HepG2 (cell line): ENCODE results near the gene SLC38A3. TPM values are rescaled to one million over a fixed set of nuclear protein-coding genes. Genes with fewer than 3 reads are reported as not detected.

Source experiments
- AKAP8 ChIP-seq: sonication (generic); formaldehyde crosslinking; IDR thresholded peaks from 2 replicates; pipeline ENCODE4 v1.5.1; 2020; ENCODE audit warnings: mild to moderate bottlenecking, missing genetic modification reagents
- ARNTL ChIP-seq: sonication (generic); formaldehyde crosslinking; IDR thresholded peaks from 2 replicates; pipeline ENCODE4 v1.4.0; 2020; ENCODE audit warnings: mild to moderate bottlenecking, missing genetic modification reagents
- ATRX ChIP-seq: sonication (generic); formaldehyde crosslinking; IDR thresholded peaks from 2 replicates; pipeline ENCODE4 v1.4.0; 2020; ENCODE audit warnings: missing genetic modification reagents, borderline replicate concordance
- CCDC6 ChIP-seq: sonication (generic); formaldehyde crosslinking; IDR thresholded peaks from 2 replicates; pipeline ENCODE4 v1.8.1; 2022; ENCODE audit warnings: mild to moderate bottlenecking, missing genetic modification reagents, moderate library complexity
- CTCF ChIP-seq: sonication (generic); formaldehyde crosslinking; IDR thresholded peaks from 2 replicates; pipeline ENCODE4 v1.5.0; 2020; ENCODE audit warnings: mild to moderate bottlenecking, missing genetic modification reagents, moderate library complexity
- MAFF ChIP-seq: IDR thresholded peaks from 2 replicates; pipeline ENCODE4 v1.6.1; 2011; ENCODE audit warnings: low read depth, low read length, improper control_type of control experiment
- NFRKB ChIP-seq: fragments of 450-650 bp; IDR thresholded peaks from 2 replicates; pipeline ENCODE4 v1.6.1; 2017
- PBX3 ChIP-seq: sonication (generic); formaldehyde crosslinking; IDR thresholded peaks from 2 replicates; pipeline ENCODE4 v1.8.1; 2023; ENCODE audit warnings: missing genetic modification reagents, inconsistent platforms, borderline replicate concordance
- PREB ChIP-seq: sonication (generic); formaldehyde crosslinking; IDR thresholded peaks from 2 replicates; pipeline ENCODE4 v1.4.0; 2020; ENCODE audit warnings: missing genetic modification reagents
- ZNF24 ChIP-seq: fragments of 450-650 bp; IDR thresholded peaks from 2 replicates; pipeline ENCODE4 v1.6.1; 2017; ENCODE audit warnings: antibody characterized with exemption, mild to moderate bottlenecking
- ZNF296 ChIP-seq: sonication (generic); formaldehyde crosslinking; conservative IDR thresholded peaks from 2 replicates; pipeline ENCODE4 v1.5.0; 2020; ENCODE audit warnings: mild to moderate bottlenecking, missing genetic modification reagents
- ZNF343 ChIP-seq: sonication (generic); formaldehyde crosslinking; IDR thresholded peaks from 2 replicates; pipeline ENCODE4 v1.4.0; 2020; ENCODE audit warnings: mild to moderate bottlenecking, missing genetic modification reagents
- ZNF574 ChIP-seq: sonication (generic); formaldehyde crosslinking; IDR thresholded peaks from 2 replicates; pipeline ENCODE4 v1.4.0; 2020; ENCODE audit warnings: missing genetic modification reagents
- ZNF589 ChIP-seq: sonication (generic); formaldehyde crosslinking; conservative IDR thresholded peaks from 2 replicates; pipeline ENCODE4 v1.8.0; 2022; ENCODE audit warnings: mild to moderate bottlenecking, moderate library complexity, missing genetic modification reagents
- ZNF609 ChIP-seq: sonication (generic); formaldehyde crosslinking; IDR thresholded peaks from 2 replicates; pipeline ENCODE4 v1.4.0; 2020; ENCODE audit warnings: mild to moderate bottlenecking, missing genetic modification reagents, borderline replicate concordance
- ZNF616 ChIP-seq: sonication (generic); formaldehyde crosslinking; IDR thresholded peaks from 2 replicates; pipeline ENCODE4 v1.5.0; 2020; ENCODE audit warnings: low read depth, mild to moderate bottlenecking, missing genetic modification reagents
- ZSCAN20 ChIP-seq: sonication (generic); formaldehyde crosslinking; IDR thresholded peaks from 2 replicates; pipeline ENCODE4 v1.4.0; 2020; ENCODE audit warnings: missing genetic modification reagents, mild to moderate bottlenecking, borderline replicate concordance
- polyA plus RNA-seq, 8 experiments: library from polyadenylated mRNA; depleted of rRNA in 3 of 8; stranded (reverse) in 7 of 8; unstranded in 1 of 8; fragments of >200 nt; fragmentation: Illumina TruSeq in 4 of 8; extraction: Trizol in 4 of 8; gene quantifications; 2 replicates each; pipeline versions ENCODE4 v1.2.1 to v1.2.3, GENCODE V29; 2011 to 2016; ENCODE audit warnings: low read depth in 4 of 8, missing spikeins in 1 of 8, mixed read lengths in 1 of 8; ENCODE audit not compliant: insufficient read depth in 1 of 8
- total RNA-seq, 5 experiments: library from RNA; depleted of rRNA; stranded (reverse); fragments of >200 nt; fragmentation: Illumina TruSeq; extraction: Trizol; gene quantifications; 2 replicates each; pipeline ENCODE4 v1.2.3, GENCODE V29; 2016; ENCODE audit warnings: low read depth in 1 of 5

The SLC38A3 gene
- total and polyA plus RNA-seq, 2 of the 13 experiments (the other 11 are each of a cell fraction or from before 2014, with no cell fraction given): 29.8 to 164 TPM

GRCh38 chr3:50171540-50172301 is 33.4 kb upstream of the SLC38A3 start (continued):
- TF ChIP-seq ZNF609 (CRISPR knock-in tag) (peak; percentile 99), ZNF574 (CRISPR knock-in tag) (peak; percentile 90), ZNF616 (CRISPR knock-in tag) (0 out of 2 replicates have a peak, but pooled peaks have one; percentile 21), ZNF343 (peak; percentile 86; the same call in 1 of the 2 replicates), ZNF589 (CRISPR knock-in tag) (no peak), ATRX (CRISPR knock-in tag) (no peak), CTCF (CRISPR knock-in tag) (peak; percentile 45), ZSCAN20 (no peak), ZNF24 (no peak), ARNTL (CRISPR knock-in tag) (peak; percentile 96), NFRKB (no peak), MAFF (no peak), ZNF296 (peak; percentile 99), PBX3 (no peak), AKAP8 (CRISPR knock-in tag) (peak; percentile 98), CCDC6 (peak; percentile 94), PREB (no peak)
